Adrenal gland (tissue), 12 donors: ENCODE results near the gene PTPN20. TPM values are rescaled to one million over a fixed set of nuclear protein-coding genes. Genes with fewer than 3 reads are reported as not detected.
A peak's percentile ranks its signal among the peaks of the same experiment; 100 is the strongest.

Experiments
- DNase-seq, 7 donors: peaks; one replicate each; pipeline ENCODE4 v3.0.0-alpha.2; 2019 to 2020
- H3K27ac ChIP-seq, 5 donors: fragments of 200-600 bp; sonication (generic) in 4 of 5; 1 replicate in 3 of 5; 2 replicates in 2 of 5; pipeline versions ENCODE4 v1.5.1 to v1.8.0; 2016 to 2020; ENCODE audit warnings: mild to moderate bottlenecking in 1 of 5
- H3K27me3 ChIP-seq: fragments of 200-600 bp; 2 replicates; pipeline ENCODE4 v1.8.0; 2021
- H3K36me3 ChIP-seq, 2 donors: fragments of 200-600 bp; replicated peaks in 1 of 2; 1 replicate in 1 of 2; 2 replicates in 1 of 2; pipeline versions ENCODE4 v1.5.1 to v1.8.0; 2018 to 2022
- H3K4me1 ChIP-seq, 2 donors: fragments of 200-600 bp; replicated peaks in 1 of 2; 1 replicate in 1 of 2; 2 replicates in 1 of 2; pipeline versions ENCODE4 v1.5.1 to v1.8.0; 2018 to 2021
- H3K4me3 ChIP-seq, 4 donors: fragments of 200-600 bp; sonication (generic) in 3 of 4; one replicate each; pipeline ENCODE4 v1.5.1; 2016 to 2018
- H3K9me3 ChIP-seq, 3 donors: fragments of 200-600 bp; sonication (generic) in 1 of 3; replicated peaks in 1 of 3; 1 replicate in 2 of 3; 2 replicates in 1 of 3; pipeline versions ENCODE4 v1.5.1 to v1.8.0; 2016 to 2021
- POLR2A ChIP-seq, 2 donors: fragments of 450-650 bp; IDR thresholded peaks; one replicate each; pipeline ENCODE4 v1.6.1; 2017; ENCODE audit warnings: antibody characterized with exemption in 2 of 2, mild to moderate bottlenecking in 2 of 2, moderate library complexity in 1 of 2
- WGBS, 4 donors: extraction: QIAGEN DNeasy Blood & Tissue Kit in 2 of 4; methylation state at CpG; one replicate each; pipeline versions ENCODE4 v1.1.5 to v1.1.7; 2013 to 2017; 5-methylcytosine and 5-hydroxymethylcytosine counted together
- intact Hi-C, 2 donors: fragments of 100-400 bp; cut with DNase I; formaldehyde crosslinking; loops; one replicate each; pipeline versions ENCODE4 v1.14.1 to v1.15.0; 2022 to 2023
- polyA plus RNA-seq, 3 donors: library from polyadenylated mRNA; stranded (reverse); fragments of 200-250 nt in 2 of 3; fragments of 350-450 nt in 1 of 3; fragmentation: Illumina TruSeq in 1 of 3; extraction: RNeasy Lipid Tissue Mini Kit (QIAGEN cat#74804) in 1 of 3; gene quantifications; one replicate each; pipeline ENCODE4 v1.2.3, GENCODE V29; 2013 to 2014
- total RNA-seq, 9 donors: library from RNA; depleted of rRNA in 4 of 9; stranded (reverse); fragments of >200 nt in 4 of 9; fragments of 120-200 nt in 1 of 9; fragmentation: NEBNext Ultra II Directional in 1 of 9; extraction: Animal tissue kit (Norgen Biotek cat#: 25700) in 1 of 9; gene quantifications; one replicate each; pipeline versions ENCODE4 v1.1.0 to v1.2.4, GENCODE V29; 2013 to 2023
- TF ChIP-seq, protein P1 (sequence below), 6 experiments: fragments of 450-650 bp in 4 of 6; fragments of 200-600 bp in 2 of 6; sonication (generic) in 1 of 6; IDR thresholded peaks; 1 replicate in 5 of 6; 2 replicates in 1 of 6; pipeline versions ENCODE4 v1.5.1 to v1.8.0; 2016 to 2021; ENCODE audit warnings: antibody characterized with exemption in 6 of 6, mild to moderate bottlenecking in 2 of 6, moderate library complexity in 1 of 6
- donor health status: healthy with polysubstance abuse.
- donor health status: Bipolar disorder and iron deficiency.
- donor health status: DM: yes; HTN: yes; CAD: no.
- donor health status: DM: no; HTN: no; CAD: no.
- donor health status: DM: no; HTN: no; CAD: no.
- donor health status: DM: yes; HTN: yes; CAD: no.

Gene PTPN20
- total and polyA plus RNA-seq, 12 donors: 3.2 to 27.2 (median 11.2) TPM

- WGBS, 4 donors: 68 to 81% (median 77%) methylated on average over 7 to 9 of the region's 9 CpGs
- Histone ChIP-seq H3K4me3 (no peak overlapping the region), H3K4me1 (no peaks in the 10 kb centered on the region), H3K27me3 (no peaks in the 10 kb centered on the region), H3K27ac (peak overlapping the region in 1 of 5 donors; percentile 30), H3K9me3 (no peaks in the 10 kb centered on the region), H3K36me3 (no peaks in the 10 kb centered on the region)
- no peak for TF ChIP-seq POLR2A (IDR thresholded peaks at IDR 0.05)
- TF ChIP-seq, protein P1, sequence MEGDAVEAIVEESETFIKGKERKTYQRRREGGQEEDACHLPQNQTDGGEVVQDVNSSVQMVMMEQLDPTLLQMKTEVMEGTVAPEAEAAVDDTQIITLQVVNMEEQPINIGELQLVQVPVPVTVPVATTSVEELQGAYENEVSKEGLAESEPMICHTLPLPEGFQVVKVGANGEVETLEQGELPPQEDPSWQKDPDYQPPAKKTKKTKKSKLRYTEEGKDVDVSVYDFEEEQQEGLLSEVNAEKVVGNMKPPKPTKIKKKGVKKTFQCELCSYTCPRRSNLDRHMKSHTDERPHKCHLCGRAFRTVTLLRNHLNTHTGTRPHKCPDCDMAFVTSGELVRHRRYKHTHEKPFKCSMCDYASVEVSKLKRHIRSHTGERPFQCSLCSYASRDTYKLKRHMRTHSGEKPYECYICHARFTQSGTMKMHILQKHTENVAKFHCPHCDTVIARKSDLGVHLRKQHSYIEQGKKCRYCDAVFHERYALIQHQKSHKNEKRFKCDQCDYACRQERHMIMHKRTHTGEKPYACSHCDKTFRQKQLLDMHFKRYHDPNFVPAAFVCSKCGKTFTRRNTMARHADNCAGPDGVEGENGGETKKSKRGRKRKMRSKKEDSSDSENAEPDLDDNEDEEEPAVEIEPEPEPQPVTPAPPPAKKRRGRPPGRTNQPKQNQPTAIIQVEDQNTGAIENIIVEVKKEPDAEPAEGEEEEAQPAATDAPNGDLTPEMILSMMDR (IDR thresholded peaks at IDR 0.05): no peak
- intact Hi-C loops: no loop called here
- peak in 1 of 7 donors; percentile 92 for DNase-seq
Measured at GRCh38 chr10:47034441-47035051, 123.3 kb downstream of the PTPN20 start.

DNA sequence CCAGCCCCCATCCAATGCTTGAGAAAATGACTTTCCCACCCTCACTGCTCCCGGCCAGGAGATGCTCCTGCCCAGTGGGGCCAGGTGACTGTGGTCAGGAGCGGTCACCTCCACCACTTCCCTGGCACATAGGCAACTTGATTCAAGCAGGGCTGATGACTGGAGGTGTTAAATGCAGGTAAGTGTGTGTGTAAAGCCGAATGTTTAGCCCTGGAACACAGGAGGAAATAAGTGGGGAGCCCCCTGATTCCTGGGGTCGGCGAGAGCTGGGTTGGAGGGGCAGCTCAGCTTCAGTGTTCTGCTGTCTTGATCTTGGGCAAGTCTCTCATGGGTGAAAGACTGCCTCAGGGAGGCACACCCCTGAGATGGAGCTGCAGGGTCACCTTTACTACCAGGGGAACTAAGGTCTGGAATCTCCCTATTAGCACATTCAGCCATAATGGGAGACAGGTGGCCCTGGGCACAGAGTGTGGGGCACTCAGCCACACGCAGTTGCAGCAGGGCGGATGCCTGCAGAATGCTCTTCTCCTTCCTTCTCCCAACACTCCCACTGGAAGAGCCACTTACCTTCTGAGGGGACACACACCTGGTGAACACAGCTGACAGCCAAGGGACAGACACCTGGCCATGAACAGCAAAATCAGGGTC, 124.1 kb downstream of the PTPN20 start:
- no peak overlapping the region for H3K4me3 ChIP-seq
- TF ChIP-seq POLR2A (IDR thresholded peaks at IDR 0.05): no peak
- TF ChIP-seq, protein P1 (IDR thresholded peaks at IDR 0.05): no peak
- intact Hi-C loops: no loop called here
- DNase-seq: peak in 1 of 7 donors; percentile 42
- H3K4me1 ChIP-seq: no peaks in the 10 kb centered on the region
- peak overlapping the region in 1 of 5 donors; percentile 30 for H3K27ac ChIP-seq
- no peaks in the 10 kb centered on the region for H3K9me3 ChIP-seq
- WGBS, 4 donors: 84 to 92% (median 87%) methylated on average over 6 to 7 of the region's 7 CpGs
- no peaks in the 10 kb centered on the region for H3K27me3 ChIP-seq
- H3K36me3 ChIP-seq: no peaks in the 10 kb centered on the region

DNA sequence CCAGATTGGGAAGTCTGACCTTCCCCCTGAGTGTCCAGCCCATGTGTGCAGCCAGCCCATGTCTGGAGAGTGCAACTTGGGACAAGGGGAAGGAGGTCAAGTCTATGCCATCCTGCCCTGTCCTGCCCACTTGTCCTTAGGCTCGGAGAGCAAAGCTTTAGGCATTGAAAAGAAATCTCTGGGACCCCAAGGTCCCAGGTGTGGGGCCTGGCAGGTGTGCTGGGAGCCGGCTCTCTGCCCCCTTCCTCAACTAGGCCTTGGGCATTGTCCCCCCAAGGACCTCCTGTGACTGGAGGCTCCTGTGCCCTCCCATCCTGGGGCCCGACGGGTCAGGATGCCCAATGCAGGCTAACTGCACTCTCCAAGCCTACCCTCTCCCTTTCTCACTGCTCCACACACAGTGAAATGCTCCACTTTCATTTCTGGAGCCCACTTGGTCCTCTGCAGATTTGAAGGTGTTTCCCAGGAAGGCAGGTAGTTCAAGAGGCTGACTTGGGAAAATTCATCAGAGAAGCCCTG, 124.7 kb downstream of the PTPN20 start:
- H3K9me3 ChIP-seq: no peaks in the 10 kb centered on the region
- TF ChIP-seq POLR2A (IDR thresholded peaks at IDR 0.05): no peak
- TF ChIP-seq, protein P1 (IDR thresholded peaks at IDR 0.05): no peak
- no peak overlapping the region for H3K4me3 ChIP-seq
- no peaks in the 10 kb centered on the region for H3K27me3 ChIP-seq
- H3K27ac ChIP-seq: peak overlapping the region in 1 of 5 donors; percentile 30
- 86 to 94% (median 89%) methylated on average over 3 to 4 of the region's 4 CpGs; no CpG with 5 or more reads in 1 of the 4 donors for WGBS, 4 donors
- no peaks in the 10 kb centered on the region for H3K4me1 ChIP-seq
- no peaks in the 10 kb centered on the region for H3K36me3 ChIP-seq
- DNase-seq: no peak
- intact Hi-C loops: no loop called here

DNA sequence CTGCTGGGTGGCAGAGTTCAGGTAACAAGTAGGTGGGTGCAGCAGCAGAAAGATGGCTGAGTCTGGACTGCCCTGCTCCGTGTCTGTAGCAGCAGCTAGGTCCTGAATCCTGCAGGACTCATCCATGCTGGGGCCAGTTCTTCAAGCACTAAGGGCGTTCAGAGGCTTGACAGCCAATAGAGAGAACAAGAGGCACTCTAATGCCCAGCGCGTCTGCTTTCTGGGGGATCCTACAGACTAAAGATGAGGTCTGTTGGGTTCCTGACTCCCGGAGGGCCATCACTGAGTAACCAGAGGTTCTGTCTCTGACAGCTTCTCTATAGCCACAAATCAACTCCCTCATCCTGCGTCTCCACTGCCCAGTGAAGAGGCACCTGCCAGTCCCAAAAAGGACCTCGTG, 125.5 kb downstream of the PTPN20 start:
- no peak for TF ChIP-seq POLR2A (IDR thresholded peaks at IDR 0.05)
- TF ChIP-seq, protein P1 (IDR thresholded peaks at IDR 0.05): no peak
- Histone ChIP-seq H3K36me3 (no peaks in the 10 kb centered on the region), H3K9me3 (no peaks in the 10 kb centered on the region), H3K4me3 (no peak overlapping the region), H3K4me1 (no peaks in the 10 kb centered on the region), H3K27ac (no peak overlapping the region), H3K27me3 (no peaks in the 10 kb centered on the region)
- WGBS, 4 donors: 82 to 96% (median 92%) methylated on average over 3 to 7 of the region's 7 CpGs
- DNase-seq: no peak
- intact Hi-C loops: no loop called here
